Fibroblast of lung (primary cell): Measurements from ENCODE around the gene HYAL4.

Experiments
- EZH2 ChIP-seq: IDR thresholded peaks from 2 replicates; pipeline ENCODE4 v1.5.1; 2012; ENCODE audit warnings: low read length, control low read depth, mild to moderate bottlenecking; ENCODE audit errors: missing control alignments
- TF ChIP-seq, protein P1 (sequence below), 2 donors: IDR thresholded peaks in 1 of 2; conservative IDR thresholded peaks in 1 of 2; 1 replicate in 1 of 2; 2 replicates in 1 of 2; pipeline ENCODE4 v1.5.1; 2011 to 2012; ENCODE audit warnings: low read length in 2 of 2, control low read depth in 1 of 2, inconsistent platforms in 1 of 2, low read depth in 1 of 2, mild to moderate bottlenecking in 1 of 2

DNA sequence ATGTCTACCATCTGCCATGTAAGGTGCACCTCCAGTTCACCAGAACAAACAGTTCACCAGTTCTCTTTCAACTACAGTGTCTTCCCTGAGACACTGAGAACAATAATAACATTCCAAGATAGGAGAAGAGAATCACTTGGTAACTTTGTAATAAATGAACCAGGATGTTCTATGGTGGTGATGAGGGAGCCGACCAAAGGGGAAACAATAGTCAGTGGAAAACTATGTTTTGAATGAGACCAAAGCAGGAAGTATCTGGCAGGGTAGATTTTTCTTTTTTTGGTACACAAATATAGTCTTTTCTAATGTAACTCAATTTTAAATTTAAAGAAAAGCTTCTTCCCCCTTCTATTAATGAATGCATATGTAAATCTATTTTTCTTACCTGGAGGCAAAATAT is 20.0 kb downstream of the HYAL4 start:
- TF ChIP-seq, protein P1, sequence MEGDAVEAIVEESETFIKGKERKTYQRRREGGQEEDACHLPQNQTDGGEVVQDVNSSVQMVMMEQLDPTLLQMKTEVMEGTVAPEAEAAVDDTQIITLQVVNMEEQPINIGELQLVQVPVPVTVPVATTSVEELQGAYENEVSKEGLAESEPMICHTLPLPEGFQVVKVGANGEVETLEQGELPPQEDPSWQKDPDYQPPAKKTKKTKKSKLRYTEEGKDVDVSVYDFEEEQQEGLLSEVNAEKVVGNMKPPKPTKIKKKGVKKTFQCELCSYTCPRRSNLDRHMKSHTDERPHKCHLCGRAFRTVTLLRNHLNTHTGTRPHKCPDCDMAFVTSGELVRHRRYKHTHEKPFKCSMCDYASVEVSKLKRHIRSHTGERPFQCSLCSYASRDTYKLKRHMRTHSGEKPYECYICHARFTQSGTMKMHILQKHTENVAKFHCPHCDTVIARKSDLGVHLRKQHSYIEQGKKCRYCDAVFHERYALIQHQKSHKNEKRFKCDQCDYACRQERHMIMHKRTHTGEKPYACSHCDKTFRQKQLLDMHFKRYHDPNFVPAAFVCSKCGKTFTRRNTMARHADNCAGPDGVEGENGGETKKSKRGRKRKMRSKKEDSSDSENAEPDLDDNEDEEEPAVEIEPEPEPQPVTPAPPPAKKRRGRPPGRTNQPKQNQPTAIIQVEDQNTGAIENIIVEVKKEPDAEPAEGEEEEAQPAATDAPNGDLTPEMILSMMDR (conservative IDR thresholded peaks at IDR 0.05 in 1 of 2, IDR thresholded peaks at IDR 0.05 in 1 of 2; ENCODE audit: low read depth in 1 of 2, low read length in 2 of 2): no peak
- TF ChIP-seq EZH2: no peak
